ENCODE measurements around the gene HAO2.

Gene HAO2

DNA sequence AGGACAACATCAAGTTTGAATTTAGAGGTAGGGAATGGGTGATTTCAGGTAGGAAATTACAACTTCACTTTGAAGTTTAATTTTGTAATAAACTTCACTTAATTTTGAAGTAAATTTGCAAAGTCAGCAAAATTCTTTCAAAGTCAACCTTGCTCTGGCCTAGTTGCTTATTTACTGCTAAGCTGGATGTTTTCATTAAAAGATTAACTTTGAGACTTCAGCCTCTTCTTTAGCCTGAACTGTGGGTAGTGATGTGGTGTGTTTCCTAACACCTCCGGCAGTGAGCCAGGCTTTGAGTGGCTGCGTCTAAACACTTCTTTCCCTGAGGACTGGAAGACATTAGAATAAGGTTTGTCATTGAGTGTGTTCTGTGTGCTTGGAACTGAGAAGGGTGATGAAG, at the start of gene HAO2:
TSS of gene HAO2 (plus strand) at position 232 of the 400 bp plus-strand sequence. CDS start 12,301 bp downstream, outside the sequence.
- Histone ChIP-seq H3K4me1 (ENCODE audit: control insufficient read depth, insufficient read depth, low read length) (peaks cover 5% of the 10 kb centered on the region), H3K9ac (ENCODE audit: low read length) (no peak within 1 kb of the TSS), H3K4me3 (ENCODE audit: low read length) (no peak within 1 kb of the TSS), H3K9me3 (ENCODE audit: control insufficient read depth, low read length) (no peaks in the 10 kb centered on the region), H3K27me3 (replicated peaks; ENCODE audit: control insufficient read depth, insufficient read depth, low read length) (peaks cover 4% of the 10 kb centered on the region), H3K36me3 (ENCODE audit: control insufficient read depth, insufficient read depth, low read length, severe bottlenecking) (no peaks in the 10 kb centered on the region)
- DNase-seq (ENCODE audit: low read depth): no peak

- no peaks in the 10 kb centered on the region for H3K36me3 ChIP-seq (ENCODE audit: control insufficient read depth, insufficient read depth, low read length, severe bottlenecking)
- no peak overlapping the region for H3K4me3 ChIP-seq (ENCODE audit: low read length)
- no peak overlapping the region for H3K9ac ChIP-seq (ENCODE audit: low read length)
- no peaks in the 10 kb centered on the region for H3K9me3 ChIP-seq (ENCODE audit: control insufficient read depth, low read length)
- H3K4me1 ChIP-seq (ENCODE audit: control insufficient read depth, insufficient read depth, low read length): no peaks in the 10 kb centered on the region
- no peaks in the 10 kb centered on the region for H3K27me3 ChIP-seq (replicated peaks; ENCODE audit: control insufficient read depth, insufficient read depth, low read length)
- DNase-seq (ENCODE audit: low read depth): no peak
Observed at GRCh38 chr1:119320100-119320499, 48.5 kb upstream of the HAO2 start.

- no peak for DNase-seq (ENCODE audit: low read depth)
- H3K36me3 ChIP-seq (ENCODE audit: control insufficient read depth, insufficient read depth, low read length, severe bottlenecking): no peaks in the 10 kb centered on the region
- H3K27me3 ChIP-seq (replicated peaks; ENCODE audit: control insufficient read depth, insufficient read depth, low read length): no peaks in the 10 kb centered on the region
- H3K9me3 ChIP-seq (ENCODE audit: control insufficient read depth, low read length): no peaks in the 10 kb centered on the region
- no peaks in the 10 kb centered on the region for H3K4me1 ChIP-seq (ENCODE audit: control insufficient read depth, insufficient read depth, low read length)
- no peak overlapping the region for H3K9ac ChIP-seq (ENCODE audit: low read length)
- no peak overlapping the region for H3K4me3 ChIP-seq (ENCODE audit: low read length)
Observed at GRCh38 chr1:119321666-119322419, 46.7 kb upstream of the HAO2 start.

DNA sequence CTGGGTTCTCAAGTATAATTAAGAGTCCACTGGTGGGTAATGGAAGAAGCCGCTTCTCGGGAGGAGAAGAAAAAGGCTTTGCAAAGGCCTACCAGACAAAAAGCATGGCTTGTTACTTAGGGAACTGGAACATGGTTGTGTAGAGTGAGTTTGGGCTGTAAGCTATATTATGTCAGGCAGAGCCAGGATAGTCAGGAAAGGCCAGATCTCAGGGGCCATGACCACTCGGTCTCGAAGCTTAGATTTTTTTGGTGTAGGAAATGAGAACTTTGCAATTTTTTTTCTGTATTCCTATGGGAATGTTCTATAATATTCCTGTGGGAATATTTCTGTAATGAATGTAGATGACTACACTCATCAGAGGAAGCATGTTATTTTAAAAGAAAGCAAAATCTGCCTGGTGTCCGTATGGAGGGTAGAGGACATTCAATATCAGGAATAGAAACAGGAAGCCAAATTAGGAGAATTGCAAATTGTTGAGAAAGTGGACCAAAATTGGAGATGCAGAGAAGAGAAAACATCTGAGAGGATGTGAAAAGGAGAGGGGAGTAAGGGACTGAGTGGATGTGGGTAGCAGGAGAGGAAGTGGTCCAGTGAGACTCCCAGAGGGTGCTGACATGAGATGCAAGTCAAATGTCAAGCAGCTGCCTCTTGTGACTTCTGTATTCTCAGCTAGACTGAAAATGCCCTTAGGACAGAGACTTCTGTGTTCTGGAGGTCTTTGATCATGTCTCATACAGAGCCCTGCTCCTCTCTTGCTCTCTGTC, 45.2 kb upstream of the HAO2 start:
- H3K36me3 ChIP-seq (ENCODE audit: control insufficient read depth, insufficient read depth, low read length, severe bottlenecking): no peaks in the 10 kb centered on the region
- no peaks in the 10 kb centered on the region for H3K9me3 ChIP-seq (ENCODE audit: control insufficient read depth, low read length)
- no peaks in the 10 kb centered on the region for H3K27me3 ChIP-seq (replicated peaks; ENCODE audit: control insufficient read depth, insufficient read depth, low read length)
- no peak for DNase-seq (ENCODE audit: low read depth)
- H3K4me1 ChIP-seq (ENCODE audit: control insufficient read depth, insufficient read depth, low read length): no peaks in the 10 kb centered on the region
- H3K4me3 ChIP-seq (ENCODE audit: low read length): no peak overlapping the region
- H3K9ac ChIP-seq (ENCODE audit: low read length): no peak overlapping the region

- no peak for DNase-seq (ENCODE audit: low read depth)
- no peak overlapping the region for H3K9ac ChIP-seq (ENCODE audit: low read length)
- no peak overlapping the region for H3K4me3 ChIP-seq (ENCODE audit: low read length)
- H3K9me3 ChIP-seq (ENCODE audit: control insufficient read depth, low read length): no peaks in the 10 kb centered on the region
- no peaks in the 10 kb centered on the region for H3K27me3 ChIP-seq (replicated peaks; ENCODE audit: control insufficient read depth, insufficient read depth, low read length)
- H3K4me1 ChIP-seq (ENCODE audit: control insufficient read depth, insufficient read depth, low read length): no peaks in the 10 kb centered on the region
- H3K36me3 ChIP-seq (ENCODE audit: control insufficient read depth, insufficient read depth, low read length, severe bottlenecking): no peaks in the 10 kb centered on the region
Observed at GRCh38 chr1:119324198-119324597, 44.4 kb upstream of the HAO2 start.

DNA sequence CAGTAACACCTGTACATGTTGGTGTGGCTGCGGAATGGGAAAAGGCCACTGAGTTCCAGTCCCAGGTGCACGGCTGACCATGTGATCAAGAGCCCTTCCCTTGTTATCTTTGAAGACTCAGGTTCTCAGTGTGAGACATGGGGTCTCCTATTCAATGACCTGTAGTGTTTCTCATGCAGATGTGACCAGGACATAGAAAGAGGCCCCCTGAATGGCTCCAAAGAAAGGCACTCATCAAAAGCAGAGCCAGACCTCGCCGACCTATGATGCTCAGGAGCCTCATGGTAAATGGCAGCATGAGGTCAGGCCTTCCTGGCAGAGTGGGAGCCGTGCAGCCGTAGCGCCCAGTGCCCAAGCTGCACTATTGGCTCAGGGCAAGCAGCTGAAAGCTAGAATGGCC, 42.3 kb upstream of the HAO2 start:
- Histone ChIP-seq H3K36me3 (ENCODE audit: control insufficient read depth, insufficient read depth, low read length, severe bottlenecking) (no peaks in the 10 kb centered on the region), H3K9me3 (ENCODE audit: control insufficient read depth, low read length) (no peaks in the 10 kb centered on the region), H3K27me3 (replicated peaks; ENCODE audit: control insufficient read depth, insufficient read depth, low read length) (no peaks in the 10 kb centered on the region), H3K9ac (ENCODE audit: low read length) (no peak overlapping the region), H3K4me3 (ENCODE audit: low read length) (no peak overlapping the region), H3K4me1 (ENCODE audit: control insufficient read depth, insufficient read depth, low read length) (peaks cover 9% of the 10 kb centered on the region)
- DNase-seq (ENCODE audit: low read depth): no peak

DNA sequence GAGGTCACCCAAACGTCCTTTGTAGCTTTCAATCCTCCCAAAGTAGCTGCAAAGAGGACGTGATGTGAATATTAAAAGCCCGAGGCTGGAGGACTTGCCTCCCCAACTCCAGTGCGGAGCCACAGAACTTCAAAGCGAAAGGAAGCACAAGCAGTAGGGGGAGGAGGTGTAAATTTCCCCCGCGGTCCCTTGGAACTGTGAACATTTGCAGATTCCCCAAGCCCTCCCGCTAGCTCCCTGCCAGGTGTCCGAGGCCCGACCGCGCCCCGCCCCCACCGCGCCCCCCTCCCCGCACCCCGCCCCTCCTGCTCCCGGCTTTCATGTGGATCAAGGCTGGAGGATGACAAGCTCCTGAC, 41.5 kb upstream of the HAO2 start:
- no peaks in the 10 kb centered on the region for H3K36me3 ChIP-seq (ENCODE audit: control insufficient read depth, insufficient read depth, low read length, severe bottlenecking)
- peak overlapping the region; percentile 71 for H3K4me3 ChIP-seq (ENCODE audit: low read length)
- DNase-seq (ENCODE audit: low read depth): no peak

GRCh38 chr1:119327450-119328155, 41.0 kb upstream of the HAO2 start:
- H3K9me3 ChIP-seq (ENCODE audit: control insufficient read depth, low read length): no peaks in the 10 kb centered on the region
- H3K4me3 ChIP-seq (ENCODE audit: low read length): peak overlapping the region; percentile 65
- H3K27me3 ChIP-seq (replicated peaks; ENCODE audit: control insufficient read depth, insufficient read depth, low read length): no peaks in the 10 kb centered on the region
- DNase-seq (ENCODE audit: low read depth): peak; percentile 36
- H3K36me3 ChIP-seq (ENCODE audit: control insufficient read depth, insufficient read depth, low read length, severe bottlenecking): no peaks in the 10 kb centered on the region
- H3K9ac ChIP-seq (ENCODE audit: low read length): peak overlapping the region; percentile 49
- H3K4me1 ChIP-seq (ENCODE audit: control insufficient read depth, insufficient read depth, low read length): peaks cover 9% of the 10 kb centered on the region

More for the DNA sequence above, 41.5 kb upstream of the HAO2 start:
- H3K4me1 ChIP-seq (ENCODE audit: control insufficient read depth, insufficient read depth, low read length): peaks cover 9% of the 10 kb centered on the region
- no peak overlapping the region for H3K9ac ChIP-seq (ENCODE audit: low read length)
- no peaks in the 10 kb centered on the region for H3K9me3 ChIP-seq (ENCODE audit: control insufficient read depth, low read length)
- no peaks in the 10 kb centered on the region for H3K27me3 ChIP-seq (replicated peaks; ENCODE audit: control insufficient read depth, insufficient read depth, low read length)

DNA sequence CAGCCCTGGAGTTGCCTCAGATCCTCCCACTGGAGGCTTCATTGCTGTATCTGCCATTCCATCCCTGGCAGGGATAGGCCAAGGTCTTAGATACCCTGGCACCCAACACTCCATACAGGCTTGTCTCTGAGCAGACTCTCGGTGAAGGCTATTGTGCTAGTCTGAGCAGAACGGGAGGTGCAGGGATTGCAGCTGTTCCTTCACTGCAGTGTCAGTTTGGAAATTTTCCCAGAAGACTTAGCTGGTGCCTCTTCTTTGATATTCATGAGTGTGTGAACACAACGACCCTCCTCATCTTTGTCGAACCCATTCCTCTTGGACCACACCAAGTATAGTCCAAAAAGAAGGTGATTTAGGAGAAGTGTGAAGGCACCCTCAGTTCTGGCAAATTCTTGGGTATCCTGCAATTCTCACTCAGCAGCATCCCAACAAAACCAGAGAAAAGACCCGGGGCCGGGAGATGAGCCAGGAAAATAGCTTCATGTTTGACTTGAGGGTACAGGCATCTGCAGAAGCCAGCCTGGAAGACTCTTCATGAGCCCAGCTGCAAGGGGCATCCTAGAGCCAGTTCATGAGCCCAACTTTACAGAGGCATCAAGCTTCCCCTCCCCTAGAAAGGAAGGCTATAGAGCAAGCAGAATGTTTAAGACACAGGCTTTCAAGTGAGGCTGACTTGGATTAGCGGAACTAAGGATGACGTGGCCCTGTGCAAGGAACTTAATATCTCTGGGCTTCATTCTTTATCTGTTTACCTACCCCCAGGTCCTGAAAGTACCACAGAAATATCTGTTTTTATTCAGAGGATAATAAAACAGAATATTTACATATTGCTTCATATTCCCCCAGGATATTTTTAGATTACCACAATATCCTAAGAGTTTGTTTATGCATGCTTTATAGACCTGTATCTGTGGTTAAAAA, 38.8 kb upstream of the HAO2 start:
- no peaks in the 10 kb centered on the region for H3K27me3 ChIP-seq (replicated peaks; ENCODE audit: control insufficient read depth, insufficient read depth, low read length)
- no peaks in the 10 kb centered on the region for H3K9me3 ChIP-seq (ENCODE audit: control insufficient read depth, low read length)
- no peak overlapping the region for H3K4me3 ChIP-seq (ENCODE audit: low read length)
- no peak overlapping the region for H3K9ac ChIP-seq (ENCODE audit: low read length)
- H3K4me1 ChIP-seq (ENCODE audit: control insufficient read depth, insufficient read depth, low read length): peaks cover 9% of the 10 kb centered on the region
- peak; percentile 22 for DNase-seq (ENCODE audit: low read depth)
- H3K36me3 ChIP-seq (ENCODE audit: control insufficient read depth, insufficient read depth, low read length, severe bottlenecking): no peaks in the 10 kb centered on the region

- Histone ChIP-seq H3K9ac (ENCODE audit: low read length) (no peak overlapping the region), H3K4me3 (ENCODE audit: low read length) (no peak overlapping the region), H3K4me1 (ENCODE audit: control insufficient read depth, insufficient read depth, low read length) (peaks cover 9% of the 10 kb centered on the region), H3K27me3 (replicated peaks; ENCODE audit: control insufficient read depth, insufficient read depth, low read length) (no peaks in the 10 kb centered on the region), H3K36me3 (ENCODE audit: control insufficient read depth, insufficient read depth, low read length, severe bottlenecking) (no peaks in the 10 kb centered on the region), H3K9me3 (ENCODE audit: control insufficient read depth, low read length) (no peaks in the 10 kb centered on the region)
- DNase-seq (ENCODE audit: low read depth): no peak
Observed at GRCh38 chr1:119330466-119331189, 38.0 kb upstream of the HAO2 start.

Measured in adipocyte (in vitro differentiated cells).